BE2C (cell line): ENCODE measurements around the gene PSMA4.

ENCODE experiments used
- DNase-seq: peaks from one replicate; pipeline ENCODE4 v3.0.0-alpha.2; 2020
- H3K27me3 ChIP-seq: fragments of 250-450 bp; sonication (Bioruptor Pico); 2 replicates; pipeline ENCODE4 v1.5.1; 2020; ENCODE audit warnings: mild to moderate bottlenecking
- H3K36me3 ChIP-seq: fragments of 250-450 bp; sonication (Bioruptor Pico); 2 replicates; pipeline ENCODE4 v1.5.1; 2020; ENCODE audit warnings: mild to moderate bottlenecking
- H3K4me1 ChIP-seq: fragments of 250-450 bp; sonication (Bioruptor Pico); 2 replicates; pipeline ENCODE4 v1.5.1; 2020
- H3K4me3 ChIP-seq: 2 replicates; pipeline ENCODE4 v1.5.1; 2011; ENCODE audit warnings: low read depth, low read length
- H3K9me3 ChIP-seq: fragments of 250-450 bp; sonication (Bioruptor Pico); 2 replicates; pipeline ENCODE4 v1.5.1; 2020
- TF ChIP-seq, protein P1 (sequence below): IDR thresholded peaks from 2 replicates; pipeline ENCODE4 v1.5.1; 2012; ENCODE audit warnings: mild to moderate bottlenecking, low read depth, low read length

PSMA4 gene

DNA sequence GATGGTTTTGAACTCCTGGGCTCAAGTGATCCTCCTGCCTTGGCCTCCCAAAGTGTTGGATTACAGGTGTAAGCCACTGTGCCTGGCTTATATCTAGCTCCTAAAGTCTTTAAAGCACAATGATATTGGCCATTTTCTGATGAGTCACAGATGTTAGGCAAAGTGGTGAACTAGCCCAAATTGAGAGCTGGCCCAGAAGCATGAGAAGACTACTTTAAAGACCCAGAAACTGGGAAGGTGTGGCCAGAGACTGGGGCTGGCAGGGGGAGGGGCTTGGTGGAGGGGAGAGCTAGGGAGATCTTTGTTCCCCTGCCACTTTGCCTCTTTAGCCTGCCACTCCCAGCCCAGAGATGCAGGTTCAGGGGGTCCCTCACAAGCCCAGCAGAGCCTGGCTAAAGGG is 58.9 kb downstream of the PSMA4 start:
- peaks cover 98% of the 10 kb centered on the region for H3K36me3 ChIP-seq
- TF ChIP-seq, protein P1, sequence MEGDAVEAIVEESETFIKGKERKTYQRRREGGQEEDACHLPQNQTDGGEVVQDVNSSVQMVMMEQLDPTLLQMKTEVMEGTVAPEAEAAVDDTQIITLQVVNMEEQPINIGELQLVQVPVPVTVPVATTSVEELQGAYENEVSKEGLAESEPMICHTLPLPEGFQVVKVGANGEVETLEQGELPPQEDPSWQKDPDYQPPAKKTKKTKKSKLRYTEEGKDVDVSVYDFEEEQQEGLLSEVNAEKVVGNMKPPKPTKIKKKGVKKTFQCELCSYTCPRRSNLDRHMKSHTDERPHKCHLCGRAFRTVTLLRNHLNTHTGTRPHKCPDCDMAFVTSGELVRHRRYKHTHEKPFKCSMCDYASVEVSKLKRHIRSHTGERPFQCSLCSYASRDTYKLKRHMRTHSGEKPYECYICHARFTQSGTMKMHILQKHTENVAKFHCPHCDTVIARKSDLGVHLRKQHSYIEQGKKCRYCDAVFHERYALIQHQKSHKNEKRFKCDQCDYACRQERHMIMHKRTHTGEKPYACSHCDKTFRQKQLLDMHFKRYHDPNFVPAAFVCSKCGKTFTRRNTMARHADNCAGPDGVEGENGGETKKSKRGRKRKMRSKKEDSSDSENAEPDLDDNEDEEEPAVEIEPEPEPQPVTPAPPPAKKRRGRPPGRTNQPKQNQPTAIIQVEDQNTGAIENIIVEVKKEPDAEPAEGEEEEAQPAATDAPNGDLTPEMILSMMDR, result no peak
- DNase-seq, result no peak
- H3K4me3 ChIP-seq, result no peak overlapping the region
- no peaks in the 10 kb centered on the region for H3K27me3 ChIP-seq
- H3K4me1 ChIP-seq, result 0 out of 2 replicates have a peak, but pooled peaks cover 4% of the 10 kb centered on the region
- H3K9me3 ChIP-seq, result no peaks in the 10 kb centered on the region
